Measurements from ENCODE around the gene REC8.

The REC8 gene

GRCh38 chr14:24182110-24182882 is 10.4 kb downstream of the REC8 start:
- 94% methylated on average over 14 of the region's 14 CpGs for WGBS
- DNase-seq = no peak

GRCh38 chr14:24183014-24183481 is 11.2 kb downstream of the REC8 start:
- H3K4me2 ChIP-seq (ENCODE audit: low read length, poor library complexity, severe bottlenecking) = no peak overlapping the region
- no peak overlapping the region for H2AK5ac ChIP-seq (ENCODE audit: low read length, severe bottlenecking)
- peaks cover 33% of the 10 kb centered on the region for H3K79me1 ChIP-seq (replicated peaks; ENCODE audit: low read length, poor library complexity, severe bottlenecking)
- no peak overlapping the region for H4K91ac ChIP-seq (ENCODE audit: low read length)
- H3K4me1 ChIP-seq (ENCODE audit: control insufficient read depth, insufficient read depth, low read depth, low read length) = peaks cover 23% of the 10 kb centered on the region
- no peak overlapping the region for H3K4ac ChIP-seq (ENCODE audit: low read depth in 1 of 2, low read length in 2 of 2)
- no peak overlapping the region for H2AFZ ChIP-seq (ENCODE audit: low read depth, low read length)
- H3K18ac ChIP-seq (ENCODE audit: low read depth in 1 of 2, low read length in 2 of 2) = no peak overlapping the region
- peaks cover 90% of the 10 kb centered on the region in 2 experiments for H3K36me3 ChIP-seq (ENCODE audit: control insufficient read depth in 1 of 2, insufficient read depth in 2 of 2, low read depth in 1 of 2, low read length in 2 of 2)
- H3K27me3 ChIP-seq (ENCODE audit: control insufficient read depth in 1 of 2, insufficient read depth in 1 of 2, low read length in 2 of 2) = no peaks in the 10 kb centered on the region
- H3K27ac ChIP-seq (ENCODE audit: low read length, poor library complexity, severe bottlenecking) = no peak overlapping the region
- H3K4me3 ChIP-seq (ENCODE audit: insufficient read depth in 1 of 2, low read depth in 1 of 2, low read length in 2 of 2) = no peak overlapping the region
- H2BK120ac ChIP-seq (ENCODE audit: low read depth, low read length) = no peak overlapping the region
- H3K9me3 ChIP-seq (ENCODE audit: control insufficient read depth, low read length) = no peaks in the 10 kb centered on the region
- no peak for DNase-seq
- no peak overlapping the region for H2BK5ac ChIP-seq (ENCODE audit: low read depth, low read length, poor library complexity, severe bottlenecking)
- H2BK15ac ChIP-seq (ENCODE audit: low read depth, poor library complexity, severe bottlenecking) = no peak overlapping the region
- H3K14ac ChIP-seq (ENCODE audit: low read length in 2 of 2) = no peak overlapping the region
- H3K23ac ChIP-seq (ENCODE audit: low read length in 2 of 2) = no peak overlapping the region
- H2BK12ac ChIP-seq (ENCODE audit: low read length in 2 of 2) = no peak overlapping the region
- no peak overlapping the region for H4K8ac ChIP-seq (ENCODE audit: low read length)
- H3K9ac ChIP-seq (ENCODE audit: low read length) = no peak overlapping the region
- WGBS = 97% methylated on average over 15 of the region's 15 CpGs

More at GRCh38 chr14:24182110-24182882, 10.4 kb downstream of the REC8 start:
- Histone ChIP-seq H3K4ac (ENCODE audit: low read depth in 1 of 2, low read length in 2 of 2) (no peak overlapping the region), H3K4me2 (ENCODE audit: low read length, poor library complexity, severe bottlenecking) (no peak overlapping the region), H2BK12ac (ENCODE audit: low read length in 2 of 2) (no peak overlapping the region), H2AK5ac (ENCODE audit: low read length, severe bottlenecking) (no peak overlapping the region), H3K4me1 (ENCODE audit: control insufficient read depth, insufficient read depth, low read depth, low read length) (peaks cover 16% of the 10 kb centered on the region), H3K23ac (ENCODE audit: low read length in 2 of 2) (no peak overlapping the region), H3K27me3 (ENCODE audit: control insufficient read depth in 1 of 2, insufficient read depth in 1 of 2, low read length in 2 of 2) (no peaks in the 10 kb centered on the region), H3K27ac (ENCODE audit: low read length, poor library complexity, severe bottlenecking) (no peak overlapping the region), H2AFZ (ENCODE audit: low read depth, low read length) (no peak overlapping the region), H3K18ac (ENCODE audit: low read depth in 1 of 2, low read length in 2 of 2) (no peak overlapping the region), H3K79me1 (replicated peaks; ENCODE audit: low read length, poor library complexity, severe bottlenecking) (peaks cover 36% of the 10 kb centered on the region), H3K14ac (ENCODE audit: low read length in 2 of 2) (no peak overlapping the region), H3K9ac (ENCODE audit: low read length) (no peak overlapping the region), H2BK120ac (ENCODE audit: low read depth, low read length) (no peak overlapping the region), H2BK5ac (ENCODE audit: low read depth, low read length, poor library complexity, severe bottlenecking) (no peak overlapping the region), H4K8ac (ENCODE audit: low read length) (no peak overlapping the region), H4K91ac (ENCODE audit: low read length) (no peak overlapping the region), H3K9me3 (ENCODE audit: control insufficient read depth, low read length) (no peaks in the 10 kb centered on the region), H3K36me3 (ENCODE audit: control insufficient read depth in 1 of 2, insufficient read depth in 2 of 2, low read depth in 1 of 2, low read length in 2 of 2) (peaks cover 95% of the 10 kb centered on the region in 2 experiments), H2BK15ac (ENCODE audit: low read depth, poor library complexity, severe bottlenecking) (no peak overlapping the region), H3K4me3 (ENCODE audit: insufficient read depth in 1 of 2, low read depth in 1 of 2, low read length in 2 of 2) (no peak overlapping the region)

DNA sequence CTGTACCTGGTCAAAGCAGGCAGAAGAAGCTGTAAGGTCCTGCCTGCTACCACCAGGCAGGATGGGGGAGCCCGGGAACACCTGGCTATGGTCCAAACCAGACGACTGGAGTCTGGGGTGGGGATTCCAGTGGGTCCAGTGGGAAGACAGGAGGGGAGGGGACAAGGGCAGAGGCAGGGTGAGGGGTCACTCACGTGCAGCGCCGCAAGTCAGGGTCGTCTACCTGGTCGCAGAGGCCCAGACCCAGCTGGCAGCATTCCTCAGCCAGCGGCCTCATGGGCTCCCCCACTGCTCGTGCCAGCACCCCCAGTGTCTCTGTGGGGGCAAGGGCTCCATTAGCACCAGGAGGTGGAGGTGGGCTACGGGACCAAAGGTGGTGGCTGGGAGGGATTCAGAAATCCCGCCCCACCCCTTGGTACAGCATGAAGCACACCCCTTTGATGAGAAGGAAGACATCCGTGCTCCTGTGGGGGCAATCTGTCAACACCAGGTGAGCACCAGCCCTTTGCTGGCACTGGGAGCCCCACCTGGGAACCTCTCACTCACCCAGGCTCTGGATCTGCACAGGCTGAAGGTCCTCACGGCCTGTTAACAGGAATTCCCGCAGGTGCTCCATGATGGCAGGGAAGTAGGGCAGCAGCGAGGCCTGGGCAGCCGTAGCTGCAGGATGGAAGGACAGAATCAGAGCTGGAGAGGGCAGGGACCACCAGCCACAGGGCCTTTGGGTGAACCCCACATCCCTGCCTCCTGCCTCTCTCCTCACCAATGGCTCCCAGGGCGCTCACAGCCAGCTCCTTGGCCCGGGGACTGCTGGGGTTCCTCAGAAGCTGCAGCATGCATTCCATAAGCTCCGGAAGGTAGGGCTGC is 12.5 kb downstream of the REC8 start:
- no peak overlapping the region for H3K9ac ChIP-seq (ENCODE audit: low read length)
- WGBS = 98% methylated on average over 19 of the region's 19 CpGs

GRCh38 chr14:24185026-24185425 is 13.1 kb downstream of the REC8 start:
- H2AK5ac ChIP-seq (ENCODE audit: low read length, severe bottlenecking) = no peak overlapping the region
- no peak overlapping the region for H3K4me3 ChIP-seq (ENCODE audit: insufficient read depth in 1 of 2, low read depth in 1 of 2, low read length in 2 of 2)
- no peak overlapping the region for H4K91ac ChIP-seq (ENCODE audit: low read length)
- H3K14ac ChIP-seq (ENCODE audit: low read length in 2 of 2) = no peak overlapping the region
- H3K4me2 ChIP-seq (ENCODE audit: low read length, poor library complexity, severe bottlenecking) = no peak overlapping the region
- H2BK12ac ChIP-seq (ENCODE audit: low read length in 2 of 2) = no peak overlapping the region
- H3K4me1 ChIP-seq (ENCODE audit: control insufficient read depth, insufficient read depth, low read depth, low read length) = peaks cover 14% of the 10 kb centered on the region
- 96% methylated on average over 5 of the region's 7 CpGs for WGBS
- H2BK120ac ChIP-seq (ENCODE audit: low read depth, low read length) = no peak overlapping the region
- H3K27ac ChIP-seq (ENCODE audit: low read length, poor library complexity, severe bottlenecking) = no peak overlapping the region
- no peaks in the 10 kb centered on the region for H3K27me3 ChIP-seq (ENCODE audit: control insufficient read depth in 1 of 2, insufficient read depth in 1 of 2, low read length in 2 of 2)
- no peak overlapping the region for H3K23ac ChIP-seq (ENCODE audit: low read length in 2 of 2)
- no peak for DNase-seq
- H3K4ac ChIP-seq (ENCODE audit: low read depth in 1 of 2, low read length in 2 of 2) = no peak overlapping the region
- H3K79me1 ChIP-seq (replicated peaks; ENCODE audit: low read length, poor library complexity, severe bottlenecking) = peaks cover 32% of the 10 kb centered on the region
- no peak overlapping the region for H2AFZ ChIP-seq (ENCODE audit: low read depth, low read length)
- no peak overlapping the region for H2BK5ac ChIP-seq (ENCODE audit: low read depth, low read length, poor library complexity, severe bottlenecking)
- no peak overlapping the region for H3K18ac ChIP-seq (ENCODE audit: low read depth in 1 of 2, low read length in 2 of 2)
- H3K9ac ChIP-seq (ENCODE audit: low read length) = no peak overlapping the region
- peaks cover 75 to 78% of the 10 kb centered on the region in 2 experiments for H3K36me3 ChIP-seq (ENCODE audit: control insufficient read depth in 1 of 2, insufficient read depth in 2 of 2, low read depth in 1 of 2, low read length in 2 of 2)
- H4K8ac ChIP-seq (ENCODE audit: low read length) = no peak overlapping the region
- H2BK15ac ChIP-seq (ENCODE audit: low read depth, poor library complexity, severe bottlenecking) = no peak overlapping the region
- no peaks in the 10 kb centered on the region for H3K9me3 ChIP-seq (ENCODE audit: control insufficient read depth, low read length)

More for the DNA sequence above, 12.5 kb downstream of the REC8 start:
- no peak overlapping the region for H2BK5ac ChIP-seq (ENCODE audit: low read depth, low read length, poor library complexity, severe bottlenecking)
- peaks cover 20% of the 10 kb centered on the region for H3K4me1 ChIP-seq (ENCODE audit: control insufficient read depth, insufficient read depth, low read depth, low read length)
- H4K91ac ChIP-seq (ENCODE audit: low read length) = no peak overlapping the region
- peaks cover 32% of the 10 kb centered on the region for H3K79me1 ChIP-seq (replicated peaks; ENCODE audit: low read length, poor library complexity, severe bottlenecking)
- no peak overlapping the region for H2BK12ac ChIP-seq (ENCODE audit: low read length in 2 of 2)
- H3K9me3 ChIP-seq (ENCODE audit: control insufficient read depth, low read length) = no peaks in the 10 kb centered on the region
- H3K4me3 ChIP-seq (ENCODE audit: insufficient read depth in 1 of 2, low read depth in 1 of 2, low read length in 2 of 2) = no peak overlapping the region
- no peak overlapping the region for H3K23ac ChIP-seq (ENCODE audit: low read length in 2 of 2)
- DNase-seq = no peak
- H2BK15ac ChIP-seq (ENCODE audit: low read depth, poor library complexity, severe bottlenecking) = no peak overlapping the region
- H3K14ac ChIP-seq (ENCODE audit: low read length in 2 of 2) = no peak overlapping the region
- H3K4me2 ChIP-seq (ENCODE audit: low read length, poor library complexity, severe bottlenecking) = no peak overlapping the region
- H3K27ac ChIP-seq (ENCODE audit: low read length, poor library complexity, severe bottlenecking) = no peak overlapping the region
- H3K36me3 ChIP-seq (ENCODE audit: control insufficient read depth in 1 of 2, insufficient read depth in 2 of 2, low read depth in 1 of 2, low read length in 2 of 2) = peaks cover 77% of the 10 kb centered on the region in 2 experiments
- no peak overlapping the region for H2AFZ ChIP-seq (ENCODE audit: low read depth, low read length)
- H3K4ac ChIP-seq (ENCODE audit: low read depth in 1 of 2, low read length in 2 of 2) = no peak overlapping the region
- no peak overlapping the region for H2AK5ac ChIP-seq (ENCODE audit: low read length, severe bottlenecking)
- no peak overlapping the region for H2BK120ac ChIP-seq (ENCODE audit: low read depth, low read length)
- H3K27me3 ChIP-seq (ENCODE audit: control insufficient read depth in 1 of 2, insufficient read depth in 1 of 2, low read length in 2 of 2) = no peaks in the 10 kb centered on the region
- H3K18ac ChIP-seq (ENCODE audit: low read depth in 1 of 2, low read length in 2 of 2) = no peak overlapping the region
- H4K8ac ChIP-seq (ENCODE audit: low read length) = no peak overlapping the region

Measured in mesenchymal stem cell (in vitro differentiated cells and primary cell).